ENCODE data around the gene C5orf24.
A peak's percentile ranks its signal among the peaks of the same experiment; 100 is the strongest.

DNA sequence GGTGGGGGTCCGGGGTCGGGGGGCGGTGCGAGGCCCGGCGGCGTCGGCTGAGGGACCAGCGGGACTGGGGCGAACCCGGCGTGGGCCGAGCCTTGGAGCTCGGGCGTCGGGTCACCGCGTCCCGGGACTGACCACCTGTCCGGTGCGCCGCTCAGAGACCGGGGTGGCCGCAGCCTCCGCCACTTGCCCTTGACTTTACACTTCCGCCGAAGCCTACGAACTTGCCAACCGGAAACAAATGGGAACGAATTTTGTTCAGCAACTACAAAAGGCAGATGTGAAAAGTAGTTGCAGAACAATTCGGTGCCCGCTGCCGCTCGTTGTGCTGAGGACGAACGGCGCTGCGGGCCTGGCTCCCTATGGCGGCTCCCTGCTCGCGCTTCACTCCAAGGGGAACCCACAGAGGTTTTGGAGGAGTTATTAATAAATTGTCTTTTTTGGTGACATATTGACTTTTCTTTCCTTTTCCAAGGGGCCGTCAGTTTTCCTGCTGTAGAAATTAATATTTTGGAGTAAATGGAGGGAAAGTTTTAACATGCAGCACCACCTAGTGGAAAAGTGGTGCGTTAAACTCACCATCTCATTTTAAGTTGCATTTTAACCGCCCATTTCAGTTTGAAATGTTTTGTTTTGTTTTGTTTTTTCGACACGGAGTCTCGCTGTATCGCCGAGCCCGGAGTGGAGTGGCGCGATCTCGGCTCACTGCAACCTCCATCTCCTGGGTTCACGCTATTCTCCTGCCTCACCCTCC is 59.7 kb downstream of the C5orf24 start:
- TF ChIP-seq, protein P1, sequence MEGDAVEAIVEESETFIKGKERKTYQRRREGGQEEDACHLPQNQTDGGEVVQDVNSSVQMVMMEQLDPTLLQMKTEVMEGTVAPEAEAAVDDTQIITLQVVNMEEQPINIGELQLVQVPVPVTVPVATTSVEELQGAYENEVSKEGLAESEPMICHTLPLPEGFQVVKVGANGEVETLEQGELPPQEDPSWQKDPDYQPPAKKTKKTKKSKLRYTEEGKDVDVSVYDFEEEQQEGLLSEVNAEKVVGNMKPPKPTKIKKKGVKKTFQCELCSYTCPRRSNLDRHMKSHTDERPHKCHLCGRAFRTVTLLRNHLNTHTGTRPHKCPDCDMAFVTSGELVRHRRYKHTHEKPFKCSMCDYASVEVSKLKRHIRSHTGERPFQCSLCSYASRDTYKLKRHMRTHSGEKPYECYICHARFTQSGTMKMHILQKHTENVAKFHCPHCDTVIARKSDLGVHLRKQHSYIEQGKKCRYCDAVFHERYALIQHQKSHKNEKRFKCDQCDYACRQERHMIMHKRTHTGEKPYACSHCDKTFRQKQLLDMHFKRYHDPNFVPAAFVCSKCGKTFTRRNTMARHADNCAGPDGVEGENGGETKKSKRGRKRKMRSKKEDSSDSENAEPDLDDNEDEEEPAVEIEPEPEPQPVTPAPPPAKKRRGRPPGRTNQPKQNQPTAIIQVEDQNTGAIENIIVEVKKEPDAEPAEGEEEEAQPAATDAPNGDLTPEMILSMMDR (IDR thresholded peaks at IDR 0.05; ENCODE audit: low read length), result peak; percentile 77
- TF ChIP-seq EZH2phosphoT487 (IDR thresholded peaks at IDR 0.05; ENCODE audit: low read length) (no peak), EZH2 (optimal IDR thresholded peaks at IDR 0.05; ENCODE audit: low read depth, low read length) (no peak)
